ENCODE measurements around the gene STX16. TPM values are rescaled to one million over a fixed set of nuclear protein-coding genes. Genes with fewer than 3 reads are reported as not detected.

The STX16 gene
- total and polyA plus RNA-seq, 9 of the 15 experiments (the other 6 are each of a cell fraction or from before 2014, with no cell fraction given): 4.4 to 43.5 (median 14.7) TPM

- TF ChIP-seq YY1 (IDR thresholded peaks at IDR 0.05; ENCODE audit: borderline replicate concordance in 1 of 3, control insufficient read depth in 1 of 3, extremely low read depth in 1 of 3, insufficient read depth in 3 of 3, insufficient read length in 1 of 3, insufficient replicate concordance in 2 of 3, low read depth in 1 of 3, low read length in 2 of 3): no peak
- TF ChIP-seq TAL1 (IDR thresholded peaks at IDR 0.05): no peak
- TF ChIP-seq ZNF644 (tag; IDR thresholded peaks at IDR 0.05; ENCODE audit: low read depth): no peak
- TF ChIP-seq USF2 (CRISPR knock-in tag; IDR thresholded peaks at IDR 0.05): no peak
- no peak for TF ChIP-seq ZNF316 (IDR thresholded peaks at IDR 0.05)
Observed at GRCh38 chr20:58657262-58657661, 6.2 kb downstream of the STX16 start (continued).

- Histone ChIP-seq H3K27ac (ENCODE audit: extremely low read depth, low read depth, low read length) (no peak overlapping the region), H3K27me3 (ENCODE audit: control insufficient read depth in 2 of 2, insufficient read depth in 2 of 2, low read length in 2 of 2) (no peaks in the 10 kb centered on the region), H4K20me1 (replicated peaks; ENCODE audit: control insufficient read depth, insufficient read depth, low read length) (no peaks in the 10 kb centered on the region), H2AFZ (ENCODE audit: low read depth, low read length) (no peak overlapping the region), H3K4me3 (no peak overlapping the region), H3K9me1 (ENCODE audit: control insufficient read depth, insufficient read depth, low read length) (no peaks in the 10 kb centered on the region), H3K4me2 (ENCODE audit: insufficient read depth, low read length) (no peak overlapping the region), H3K9me3 (replicated peaks; ENCODE audit: control insufficient read depth, insufficient read depth, low read depth, low read length) (no peaks in the 10 kb centered on the region), H3K4me1 (replicated peaks in 1 of 2; ENCODE audit: control insufficient read depth in 2 of 2, insufficient read depth in 2 of 2, low read length in 2 of 2) (peaks cover 0 to 11% of the 10 kb centered on the region in 2 experiments; a peak in 3 of 5 replicates), H3K36me3 (ENCODE audit: control insufficient read depth, insufficient read depth, low read length) (peaks cover 40% of the 10 kb centered on the region), H3K79me2 (ENCODE audit: control insufficient read depth, insufficient read depth, low read length) (peaks cover 92% of the 10 kb centered on the region), H3K9ac (ENCODE audit: insufficient read depth in 1 of 2, low read depth in 2 of 2, low read length in 2 of 2) (no peak overlapping the region)
- ChIA-PET CTCF (ENCODE audit: low intra/inter-chr PET ratio) (no interaction called here), POLR2A (no interaction called here)
- WGBS (ENCODE audit: insufficient coverage, low coverage, missing lambda C conversion rate): 80% methylated on average over 4 of the region's 4 CpGs
- in situ Hi-C loops (cut with MboI) (loop anchor here (10.0 kb wide), 1 partner anchor 187 kb away; no protein-coding TSS in a partner anchor), intact Hi-C loops (cut with micrococcal nuclease) (loop anchor here (10.0 kb wide), 1 partner anchor 423 kb away; no protein-coding TSS in a partner anchor)
- BruUV-seq (replicated peaks): no TSS peak
- DNase-seq (ENCODE audit: extremely low read depth in 1 of 4, low spot score in 3 of 4) (no peak), ATAC-seq (no peak), FAIRE-seq (no peak)
- TF ChIP-seq, protein P1, sequence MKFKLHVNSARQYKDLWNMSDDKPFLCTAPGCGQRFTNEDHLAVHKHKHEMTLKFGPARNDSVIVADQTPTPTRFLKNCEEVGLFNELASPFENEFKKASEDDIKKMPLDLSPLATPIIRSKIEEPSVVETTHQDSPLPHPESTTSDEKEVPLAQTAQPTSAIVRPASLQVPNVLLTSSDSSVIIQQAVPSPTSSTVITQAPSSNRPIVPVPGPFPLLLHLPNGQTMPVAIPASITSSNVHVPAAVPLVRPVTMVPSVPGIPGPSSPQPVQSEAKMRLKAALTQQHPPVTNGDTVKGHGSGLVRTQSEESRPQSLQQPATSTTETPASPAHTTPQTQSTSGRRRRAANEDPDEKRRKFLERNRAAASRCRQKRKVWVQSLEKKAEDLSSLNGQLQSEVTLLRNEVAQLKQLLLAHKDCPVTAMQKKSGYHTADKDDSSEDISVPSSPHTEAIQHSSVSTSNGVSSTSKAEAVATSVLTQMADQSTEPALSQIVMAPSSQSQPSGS (CRISPR knock-in tag; IDR thresholded peaks at IDR 0.05): no peak
- TF ChIP-seq SP2 (IDR thresholded peaks at IDR 0.05; ENCODE audit: extremely low read depth, low read depth, low read length, poor library complexity, severe bottlenecking): no peak
- TF ChIP-seq IFI16 (CRISPR knock-in tag; IDR thresholded peaks at IDR 0.05): no peak
- TF ChIP-seq, protein P2, sequence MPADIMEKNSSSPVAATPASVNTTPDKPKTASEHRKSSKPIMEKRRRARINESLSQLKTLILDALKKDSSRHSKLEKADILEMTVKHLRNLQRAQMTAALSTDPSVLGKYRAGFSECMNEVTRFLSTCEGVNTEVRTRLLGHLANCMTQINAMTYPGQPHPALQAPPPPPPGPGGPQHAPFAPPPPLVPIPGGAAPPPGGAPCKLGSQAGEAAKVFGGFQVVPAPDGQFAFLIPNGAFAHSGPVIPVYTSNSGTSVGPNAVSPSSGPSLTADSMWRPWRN (IDR thresholded peaks at IDR 0.05; ENCODE audit: low read depth): no peak
- TF ChIP-seq SMAD4 (CRISPR knock-in tag; conservative IDR thresholded peaks at IDR 0.05): no peak
- TF ChIP-seq, protein P3, sequence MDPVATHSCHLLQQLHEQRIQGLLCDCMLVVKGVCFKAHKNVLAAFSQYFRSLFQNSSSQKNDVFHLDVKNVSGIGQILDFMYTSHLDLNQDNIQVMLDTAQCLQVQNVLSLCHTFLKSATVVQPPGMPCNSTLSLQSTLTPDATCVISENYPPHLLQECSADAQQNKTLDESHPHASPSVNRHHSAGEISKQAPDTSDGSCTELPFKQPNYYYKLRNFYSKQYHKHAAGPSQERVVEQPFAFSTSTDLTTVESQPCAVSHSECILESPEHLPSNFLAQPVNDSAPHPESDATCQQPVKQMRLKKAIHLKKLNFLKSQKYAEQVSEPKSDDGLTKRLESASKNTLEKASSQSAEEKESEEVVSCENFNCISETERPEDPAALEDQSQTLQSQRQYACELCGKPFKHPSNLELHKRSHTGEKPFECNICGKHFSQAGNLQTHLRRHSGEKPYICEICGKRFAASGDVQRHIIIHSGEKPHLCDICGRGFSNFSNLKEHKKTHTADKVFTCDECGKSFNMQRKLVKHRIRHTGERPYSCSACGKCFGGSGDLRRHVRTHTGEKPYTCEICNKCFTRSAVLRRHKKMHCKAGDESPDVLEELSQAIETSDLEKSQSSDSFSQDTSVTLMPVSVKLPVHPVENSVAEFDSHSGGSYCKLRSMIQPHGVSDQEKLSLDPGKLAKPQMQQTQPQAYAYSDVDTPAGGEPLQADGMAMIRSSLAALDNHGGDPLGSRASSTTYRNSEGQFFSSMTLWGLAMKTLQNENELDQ (CRISPR knock-in tag; IDR thresholded peaks at IDR 0.05; ENCODE audit: borderline replicate concordance): no peak
- no peak for TF ChIP-seq PTBP1 (IDR thresholded peaks at IDR 0.05; ENCODE audit: low read depth, low read length)
- no peak for TF ChIP-seq ZNF668 (CRISPR knock-in tag; IDR thresholded peaks at IDR 0.05)
- TF ChIP-seq ZSCAN32 (CRISPR knock-in tag; IDR thresholded peaks at IDR 0.05): no peak
- no peak for TF ChIP-seq SAFB (IDR thresholded peaks at IDR 0.05; ENCODE audit: borderline replicate concordance, low read depth, low read length)
- no peak for TF ChIP-seq SRF (CRISPR knock-in tag; IDR thresholded peaks at IDR 0.05)
Observed at GRCh38 chr20:58657986-58658385, 6.9 kb downstream of the STX16 start.
